B cell (primary cell): ENCODE results near the gene LARP4. TPM values are rescaled to one million over a fixed set of nuclear protein-coding genes. Genes with fewer than 3 reads are reported as not detected.

ENCODE experiments used
- ATAC-seq: fragments of 200-7000 bp; cut with Tn5 transposase; one replicate; pipeline ENCODE4 v1.10.0; 2021; ENCODE audit warnings: low read depth, mild to moderate bottlenecking, moderate number of reproducible peaks, moderate library complexity
- CTCF ChIA-PET: fragments of 350-600 bp; sonication (Branson Sonifier 250); formaldehyde crosslinking; loops from one replicate; lab custom pipeline; 2021; ENCODE audit warnings: antibody characterized with exemption, inconsistent platforms; lab: Charles Lee
- POLR2A ChIA-PET: fragments of 350-600 bp; sonication (Branson Sonifier 250); formaldehyde crosslinking; loops from one replicate; lab custom pipeline; 2021; ENCODE audit warnings: antibody characterized with exemption; lab: Charles Lee
- DNase-seq: peaks from one replicate; pipeline ENCODE4 v3.0.0; 2013
- H2AFZ ChIP-seq: 2 replicates; pipeline ENCODE4 v1.6.1; 2012; ENCODE audit warnings: mild to moderate bottlenecking, low read depth, low read length; ENCODE audit not compliant: insufficient read depth, poor library complexity, severe bottlenecking
- H3K27ac ChIP-seq, 2 donors: 1 replicate in 1 of 2; 2 replicates in 1 of 2; pipeline ENCODE4 v1.5.1; 2012 to 2013; ENCODE audit warnings: low read length in 2 of 2, mild to moderate bottlenecking in 2 of 2, moderate library complexity in 1 of 2
- H3K27me3 ChIP-seq, 4 experiments: fragments of 200-600 bp in 1 of 4; sonication (generic) in 1 of 4; replicated peaks in 1 of 4; 1 replicate in 2 of 4; 2 replicates in 2 of 4; pipeline versions ENCODE4 v1.6.1 to v1.7.0; 2013 to 2016; ENCODE audit warnings: low read length in 3 of 4, mild to moderate bottlenecking in 2 of 4, mixed read lengths in 1 of 4, moderate library complexity in 1 of 4; ENCODE audit not compliant: insufficient read depth in 4 of 4, control insufficient read depth in 3 of 4; ENCODE audit errors: control extremely low read depth in 1 of 4
- H3K36me3 ChIP-seq, 2 experiments: replicated peaks in 1 of 2; 1 replicate in 1 of 2; 2 replicates in 1 of 2; pipeline versions ENCODE4 v1.6.1 to v1.7.1; 2013; ENCODE audit warnings: low read length in 1 of 2; ENCODE audit not compliant: insufficient read depth in 2 of 2, control insufficient read depth in 1 of 2; ENCODE audit errors: control extremely low read depth in 1 of 2, extremely low read depth in 1 of 2
- H3K4me1 ChIP-seq, 2 donors: fragments of 200-600 bp in 1 of 2; sonication (generic) in 1 of 2; 1 replicate in 1 of 2; 2 replicates in 1 of 2; pipeline versions ENCODE4 v1.5.1 to v1.6.1; 2013 to 2017; ENCODE audit warnings: low read length in 2 of 2; ENCODE audit not compliant: control insufficient read depth in 2 of 2, insufficient read depth in 2 of 2
- H3K4me2 ChIP-seq: replicated peaks from 2 replicates; pipeline ENCODE3; 2012; ENCODE audit warnings: mild to moderate bottlenecking, low read depth, low read length; ENCODE audit not compliant: poor library complexity, severe bottlenecking
- H3K4me3 ChIP-seq, 5 experiments: fragments of 200-600 bp in 1 of 5; sonication (generic) in 1 of 5; 1 replicate in 3 of 5; 2 replicates in 2 of 5; pipeline versions ENCODE4 v1.5.1 to v1.7.0; 2011 to 2016; ENCODE audit warnings: low read length in 4 of 5, mild to moderate bottlenecking in 4 of 5, low read depth in 2 of 5, control low read depth in 1 of 5, moderate library complexity in 1 of 5; ENCODE audit not compliant: insufficient read depth in 1 of 5; ENCODE audit errors: control extremely low read depth in 1 of 5, extremely low read depth in 1 of 5
- H3K79me2 ChIP-seq: fragments of 200-600 bp; sonication (generic); one replicate; pipeline ENCODE4 v1.6.0; 2016; ENCODE audit warnings: low read length; ENCODE audit not compliant: control insufficient read depth, insufficient read depth
- H3K9ac ChIP-seq: fragments of 200-600 bp; sonication (generic); 2 replicates; pipeline ENCODE4 v1.6.1; 2017; ENCODE audit warnings: mild to moderate bottlenecking, low read length, moderate library complexity
- H3K9me3 ChIP-seq, 3 donors: one replicate each; pipeline versions ENCODE4 v1.6.1 to v1.7.1; 2013; ENCODE audit warnings: low read length in 2 of 3; ENCODE audit not compliant: control insufficient read depth in 2 of 3, insufficient read depth in 1 of 3; ENCODE audit errors: control extremely low read depth in 1 of 3
- H4K20me1 ChIP-seq: 2 replicates; pipeline ENCODE4 v1.6.0; 2012; ENCODE audit warnings: mild to moderate bottlenecking, low read length; ENCODE audit not compliant: insufficient read depth, control insufficient read depth, poor library complexity, severe bottlenecking
- H3K27ac Mint-ChIP-seq: one replicate; pipeline ENCODE4 v1.8.0; 2021; ENCODE audit warnings: mixed read lengths
- H3K27me3 Mint-ChIP-seq: one replicate; pipeline ENCODE4 v1.8.0; 2021; ENCODE audit warnings: mixed read lengths
- H3K4me1 Mint-ChIP-seq: one replicate; pipeline ENCODE4 v1.8.0; 2021; ENCODE audit warnings: mixed read lengths
- H3K4me3 Mint-ChIP-seq: one replicate; pipeline ENCODE4 v1.8.0; 2021; ENCODE audit warnings: mixed read lengths
- H3K9me3 Mint-ChIP-seq: one replicate; pipeline ENCODE4 v1.8.0; 2022; ENCODE audit warnings: mixed read lengths; ENCODE audit not compliant: insufficient read depth
- CTCF ChIP-seq: fragments of 200-600 bp; IDR thresholded peaks from one replicate; pipeline ENCODE4 v1.8.0; 2022; ENCODE audit warnings: antibody characterized with exemption, mild to moderate bottlenecking
- EZH2 ChIP-seq: IDR thresholded peaks from 2 replicates; pipeline ENCODE4 v1.6.1; 2012; ENCODE audit warnings: borderline replicate concordance, low read depth, mild to moderate bottlenecking, moderate library complexity, low read length; ENCODE audit not compliant: insufficient read depth, poor library complexity, severe bottlenecking
- WGBS: methylation state at CpG from one replicate; pipeline ENCODE4 v1.1.5; 2013; ENCODE audit warnings: missing lambda C conversion rate; ENCODE audit not compliant: insufficient coverage; 5-methylcytosine and 5-hydroxymethylcytosine counted together
- intact Hi-C: fragments of 100-400 bp; cut with micrococcal nuclease; formaldehyde crosslinking; loops from one replicate; pipeline ENCODE4 v1.10.0; 2022
- polyA plus RNA-seq: library from polyadenylated mRNA; depleted of rRNA; stranded (reverse); fragments of >200 nt; gene quantifications from 2 replicates; pipeline ENCODE4 v1.2.3, GENCODE V29; 2012
- total RNA-seq, 2 donors: library from RNA; stranded (reverse); fragments of 120-200 nt in 1 of 2; gene quantifications; 1 replicate in 1 of 2; 2 replicates in 1 of 2; pipeline versions ENCODE4 v1.2.3 to v1.2.4, GENCODE V29; 2013 to 2022

LARP4 gene
- total and polyA plus RNA-seq, 2 donors (not counting 1 experiment from before 2014, with no cell fraction given): 5.5 to 48.4 TPM

DNA sequence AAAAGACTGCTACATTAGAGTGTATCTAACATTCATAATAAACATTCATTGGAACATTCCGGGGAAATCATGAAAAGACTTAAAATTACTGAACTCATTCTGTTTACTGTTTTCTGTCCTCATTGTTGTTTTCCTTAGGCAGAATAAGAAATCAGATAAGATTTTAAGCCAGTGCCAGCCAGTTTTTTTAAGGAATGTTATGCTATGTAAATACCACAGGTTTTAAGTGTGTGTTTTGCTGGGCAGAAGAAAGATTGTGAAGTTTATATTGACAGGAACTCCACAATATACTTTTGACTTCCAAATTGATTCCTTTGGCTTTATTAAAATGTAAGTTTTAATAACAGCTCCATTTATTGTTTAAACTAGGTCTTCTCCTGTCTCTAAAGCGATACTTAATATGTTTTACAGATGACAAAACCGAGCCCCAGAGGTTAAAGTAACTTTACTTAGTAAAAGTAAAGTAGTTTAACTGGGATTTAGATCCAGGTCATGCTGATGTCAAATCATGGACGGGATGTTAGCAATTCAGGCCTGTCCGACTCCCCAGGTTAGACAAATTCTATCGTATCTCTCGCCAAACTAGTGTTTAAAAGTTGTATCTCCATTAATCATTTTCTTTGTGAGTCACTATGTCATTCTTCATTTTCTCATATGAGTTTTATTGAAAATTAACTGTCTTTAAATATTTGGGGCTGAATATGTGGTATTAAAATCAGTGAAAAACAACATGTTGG lies 1.7 kb downstream of the LARP4 start:
- H3K4me1 ChIP-seq: peaks cover 22 to 24% of the 10 kb centered on the region in 2 donors
- peak overlapping the region; percentile 90 for H3K4me2 ChIP-seq
- ATAC-seq (no peak), DNase-seq (no peak)
- H3K79me2 ChIP-seq: peaks cover 63% of the 10 kb centered on the region
- H3K27me3 Mint-ChIP-seq: no peaks in the 10 kb centered on the region
- CTCF ChIA-PET: no interaction called here
- intact Hi-C loops: loop anchor here (10.0 kb wide), 1 partner anchor 522 kb away; a partner anchor contains a TSS
- no peaks in the 10 kb centered on the region for H3K9me3 ChIP-seq
- H3K36me3 ChIP-seq: no peaks in the 10 kb centered on the region
- H3K4me3 Mint-ChIP-seq: peak overlapping the region; percentile 52
- peak overlapping the region in 1 of 2 donors; percentile 88 for H3K27ac ChIP-seq
- peaks cover 24% of the 10 kb centered on the region for H4K20me1 ChIP-seq
- TF ChIP-seq EZH2 (no peak), CTCF (no peak)
- H3K27ac Mint-ChIP-seq: no peak overlapping the region
- peak overlapping the region; percentile 1 for H2AFZ ChIP-seq
- H3K4me3 ChIP-seq: peak overlapping the region in 1 of 5 experiments; percentile 79
- peak overlapping the region; percentile 86 for H3K9ac ChIP-seq
- H3K9me3 Mint-ChIP-seq: no peaks in the 10 kb centered on the region
- no peaks in the 10 kb centered on the region for H3K27me3 ChIP-seq
- 33% methylated on average over 1 of the region's 7 CpGs for WGBS
- POLR2A ChIA-PET: no interaction called here
- peaks cover 38% of the 10 kb centered on the region for H3K4me1 Mint-ChIP-seq

GRCh38 chr12:50403001-50403440 lies 2.3 kb downstream of the LARP4 start:
- Mint-ChIP-seq H3K4me3 (peak overlapping the region; percentile 52), H3K9me3 (no peaks in the 10 kb centered on the region), H3K4me1 (peaks cover 40% of the 10 kb centered on the region), H3K27me3 (no peaks in the 10 kb centered on the region), H3K27ac (no peak overlapping the region)
- H2AFZ ChIP-seq: peak overlapping the region; percentile 1
- H3K27me3 ChIP-seq: no peaks in the 10 kb centered on the region
- peaks cover 22 to 24% of the 10 kb centered on the region in 2 donors for H3K4me1 ChIP-seq
- peak overlapping the region; percentile 90 for H3K4me2 ChIP-seq
- ATAC-seq (no peak), DNase-seq (peak; percentile 19)
- CTCF ChIA-PET: no interaction called here
- peaks cover 27% of the 10 kb centered on the region for H4K20me1 ChIP-seq
- H3K79me2 ChIP-seq: peaks cover 69% of the 10 kb centered on the region
- no peak for TF ChIP-seq CTCF
- TF ChIP-seq EZH2: no peak
- POLR2A ChIA-PET: no interaction called here
- no peak overlapping the region for H3K27ac ChIP-seq
- 67% methylated on average over 1 of the region's 3 CpGs for WGBS
- H3K4me3 ChIP-seq: peak overlapping the region in 1 of 5 experiments; percentile 7
- H3K36me3 ChIP-seq: no peaks in the 10 kb centered on the region
- H3K9me3 ChIP-seq: no peaks in the 10 kb centered on the region
- intact Hi-C loops: loop anchor here (10.0 kb wide), 1 partner anchor 522 kb away; a partner anchor contains a TSS
- H3K9ac ChIP-seq: peak overlapping the region; percentile 86
